ENCODE measurements around the gene RAD23B. TPM values are rescaled to one million over a fixed set of nuclear protein-coding genes. Genes with fewer than 3 reads are reported as not detected.

RAD23B gene
- total RNA-seq, 1 experiment from 2014 or later: 114 TPM

DNA sequence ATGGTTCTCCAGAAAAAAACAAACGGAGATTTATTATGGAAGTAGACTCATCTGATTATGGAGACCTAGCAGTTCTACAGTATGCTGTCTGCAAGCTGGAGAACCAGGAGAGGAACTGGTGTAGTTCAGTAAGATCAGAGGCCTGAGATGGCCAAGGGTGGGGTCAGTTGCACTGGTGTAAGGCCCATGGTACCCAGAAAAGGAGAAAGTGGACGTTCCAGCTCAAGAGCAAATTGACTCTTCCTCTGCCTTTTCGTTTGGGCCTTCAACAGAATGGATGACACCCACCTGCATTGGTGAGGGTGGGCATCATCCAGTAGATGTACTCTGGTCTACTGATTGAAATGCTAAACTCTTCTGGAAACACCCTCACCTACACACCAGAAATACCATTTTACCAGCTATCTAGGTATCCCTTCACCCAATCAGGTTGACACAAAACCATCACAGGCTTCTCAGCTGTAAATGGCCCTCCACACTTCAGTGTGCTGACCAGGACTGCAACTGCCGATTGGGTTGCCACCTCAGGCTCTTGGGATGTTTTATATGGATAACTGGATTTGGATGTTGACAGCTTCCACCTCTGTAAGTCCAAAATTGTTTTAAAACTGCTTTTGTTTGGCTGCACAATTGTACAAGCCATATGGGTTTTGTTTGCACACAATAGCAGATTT, 51.2 kb downstream of the RAD23B start:
- POLR2A ChIA-PET: no interaction called here
- H3K4me3 ChIP-seq (ENCODE audit: low read depth in 2 of 2, low read length in 2 of 2): no peak overlapping the region
- no peaks in the 10 kb centered on the region for H3K9me3 ChIP-seq (ENCODE audit: control insufficient read depth, insufficient read depth, low read depth, low read length)
- peaks cover 18% of the 10 kb centered on the region; the same call in 1 of the 2 replicates for H3K36me3 ChIP-seq (ENCODE audit: control insufficient read depth, insufficient read depth, low read length)
- TF ChIP-seq SIN3A (IDR thresholded peaks at IDR 0.05; ENCODE audit: borderline replicate concordance, insufficient read depth, low read depth, low read length) (no peak), TCF7L2 (IDR thresholded peaks at IDR 0.05; ENCODE audit: low read depth, low read length) (no peak), POLR2AphosphoS5 (IDR thresholded peaks at IDR 0.05; ENCODE audit: low read depth, low read length) (no peak)
- TF ChIP-seq, protein P1, sequence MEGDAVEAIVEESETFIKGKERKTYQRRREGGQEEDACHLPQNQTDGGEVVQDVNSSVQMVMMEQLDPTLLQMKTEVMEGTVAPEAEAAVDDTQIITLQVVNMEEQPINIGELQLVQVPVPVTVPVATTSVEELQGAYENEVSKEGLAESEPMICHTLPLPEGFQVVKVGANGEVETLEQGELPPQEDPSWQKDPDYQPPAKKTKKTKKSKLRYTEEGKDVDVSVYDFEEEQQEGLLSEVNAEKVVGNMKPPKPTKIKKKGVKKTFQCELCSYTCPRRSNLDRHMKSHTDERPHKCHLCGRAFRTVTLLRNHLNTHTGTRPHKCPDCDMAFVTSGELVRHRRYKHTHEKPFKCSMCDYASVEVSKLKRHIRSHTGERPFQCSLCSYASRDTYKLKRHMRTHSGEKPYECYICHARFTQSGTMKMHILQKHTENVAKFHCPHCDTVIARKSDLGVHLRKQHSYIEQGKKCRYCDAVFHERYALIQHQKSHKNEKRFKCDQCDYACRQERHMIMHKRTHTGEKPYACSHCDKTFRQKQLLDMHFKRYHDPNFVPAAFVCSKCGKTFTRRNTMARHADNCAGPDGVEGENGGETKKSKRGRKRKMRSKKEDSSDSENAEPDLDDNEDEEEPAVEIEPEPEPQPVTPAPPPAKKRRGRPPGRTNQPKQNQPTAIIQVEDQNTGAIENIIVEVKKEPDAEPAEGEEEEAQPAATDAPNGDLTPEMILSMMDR (IDR thresholded peaks at IDR 0.05): no peak
- TF ChIP-seq, protein P2, sequence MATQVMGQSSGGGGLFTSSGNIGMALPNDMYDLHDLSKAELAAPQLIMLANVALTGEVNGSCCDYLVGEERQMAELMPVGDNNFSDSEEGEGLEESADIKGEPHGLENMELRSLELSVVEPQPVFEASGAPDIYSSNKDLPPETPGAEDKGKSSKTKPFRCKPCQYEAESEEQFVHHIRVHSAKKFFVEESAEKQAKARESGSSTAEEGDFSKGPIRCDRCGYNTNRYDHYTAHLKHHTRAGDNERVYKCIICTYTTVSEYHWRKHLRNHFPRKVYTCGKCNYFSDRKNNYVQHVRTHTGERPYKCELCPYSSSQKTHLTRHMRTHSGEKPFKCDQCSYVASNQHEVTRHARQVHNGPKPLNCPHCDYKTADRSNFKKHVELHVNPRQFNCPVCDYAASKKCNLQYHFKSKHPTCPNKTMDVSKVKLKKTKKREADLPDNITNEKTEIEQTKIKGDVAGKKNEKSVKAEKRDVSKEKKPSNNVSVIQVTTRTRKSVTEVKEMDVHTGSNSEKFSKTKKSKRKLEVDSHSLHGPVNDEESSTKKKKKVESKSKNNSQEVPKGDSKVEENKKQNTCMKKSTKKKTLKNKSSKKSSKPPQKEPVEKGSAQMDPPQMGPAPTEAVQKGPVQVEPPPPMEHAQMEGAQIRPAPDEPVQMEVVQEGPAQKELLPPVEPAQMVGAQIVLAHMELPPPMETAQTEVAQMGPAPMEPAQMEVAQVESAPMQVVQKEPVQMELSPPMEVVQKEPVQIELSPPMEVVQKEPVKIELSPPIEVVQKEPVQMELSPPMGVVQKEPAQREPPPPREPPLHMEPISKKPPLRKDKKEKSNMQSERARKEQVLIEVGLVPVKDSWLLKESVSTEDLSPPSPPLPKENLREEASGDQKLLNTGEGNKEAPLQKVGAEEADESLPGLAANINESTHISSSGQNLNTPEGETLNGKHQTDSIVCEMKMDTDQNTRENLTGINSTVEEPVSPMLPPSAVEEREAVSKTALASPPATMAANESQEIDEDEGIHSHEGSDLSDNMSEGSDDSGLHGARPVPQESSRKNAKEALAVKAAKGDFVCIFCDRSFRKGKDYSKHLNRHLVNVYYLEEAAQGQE (IDR thresholded peaks at IDR 0.05; ENCODE audit: insufficient read depth in 1 of 2, low read depth in 2 of 2, low read length in 1 of 2): no peak
- no peak for ATAC-seq
- H3K4me1 ChIP-seq (ENCODE audit: control insufficient read depth, insufficient read depth, low read length): no peaks in the 10 kb centered on the region
- in situ Hi-C loops (cut with HindIII; ENCODE audit: low pct_unique_long_range_greater_than_20kb, low sequenced_read_pairs): no loop called here
- no TSS peak for BruUV-seq (replicated peaks)
- H3K27me3 ChIP-seq (ENCODE audit: control insufficient read depth, insufficient read depth, low read length): no peaks in the 10 kb centered on the region
- CTCF ChIA-PET: no interaction called here
- intact Hi-C loops (cut with micrococcal nuclease; ENCODE audit: unreplicated experiment): no loop called here
- no peak overlapping the region for H3K27ac ChIP-seq (ENCODE audit: low read length)
- no peak for DNase-seq (ENCODE audit: low read depth, low spot score)

DNA sequence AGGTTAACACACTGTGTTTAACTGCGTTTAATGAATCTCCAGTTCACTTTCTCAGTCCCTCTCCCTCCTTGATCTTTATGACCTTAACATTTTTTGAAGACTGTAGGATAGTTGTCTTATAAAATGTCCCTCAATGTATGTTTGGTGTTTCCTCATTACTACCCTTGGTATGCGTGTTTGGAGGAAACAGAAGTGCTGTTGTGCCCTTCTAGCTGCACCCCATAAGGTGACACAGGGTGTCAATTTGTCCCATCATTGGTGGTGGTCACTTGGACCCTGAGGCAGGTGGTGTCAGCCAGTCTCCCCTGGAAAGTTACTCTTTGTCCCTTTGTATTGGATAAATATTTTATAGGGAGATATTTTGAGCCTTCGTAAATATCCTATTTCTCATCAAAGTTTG, 52.3 kb downstream of the RAD23B start:
- no peaks in the 10 kb centered on the region for H3K4me1 ChIP-seq (ENCODE audit: control insufficient read depth, insufficient read depth, low read length)
- ATAC-seq: no peak
- H3K27me3 ChIP-seq (ENCODE audit: control insufficient read depth, insufficient read depth, low read length): no peaks in the 10 kb centered on the region
- POLR2A ChIA-PET: no interaction called here
- no peak overlapping the region for H3K4me3 ChIP-seq (ENCODE audit: low read depth in 2 of 2, low read length in 2 of 2)
- intact Hi-C loops (cut with micrococcal nuclease; ENCODE audit: unreplicated experiment) (no loop called here), in situ Hi-C loops (cut with HindIII; ENCODE audit: low pct_unique_long_range_greater_than_20kb, low sequenced_read_pairs) (no loop called here)
- TF ChIP-seq, protein P2 (IDR thresholded peaks at IDR 0.05; ENCODE audit: insufficient read depth in 1 of 2, low read depth in 2 of 2, low read length in 1 of 2): no peak
- TF ChIP-seq POLR2AphosphoS5 (IDR thresholded peaks at IDR 0.05; ENCODE audit: low read depth, low read length) (no peak), SIN3A (IDR thresholded peaks at IDR 0.05; ENCODE audit: borderline replicate concordance, insufficient read depth, low read depth, low read length) (no peak), TCF7L2 (IDR thresholded peaks at IDR 0.05; ENCODE audit: low read depth, low read length) (no peak)
- TF ChIP-seq, protein P1 (IDR thresholded peaks at IDR 0.05): no peak
- H3K36me3 ChIP-seq (ENCODE audit: control insufficient read depth, insufficient read depth, low read length): peaks cover 15% of the 10 kb centered on the region; the same call in 1 of the 2 replicates
- no peak overlapping the region for H3K27ac ChIP-seq (ENCODE audit: low read length)
- no peaks in the 10 kb centered on the region for H3K9me3 ChIP-seq (ENCODE audit: control insufficient read depth, insufficient read depth, low read depth, low read length)
- CTCF ChIA-PET: no interaction called here
- no TSS peak for BruUV-seq (replicated peaks)
- no peak for DNase-seq (ENCODE audit: low read depth, low spot score)
